GM19468 (cell line): ENCODE measurements around the gene EXOC2.
"Not testable (repeated sequence)": the region's sequence is repeated elsewhere in the genome, so short reads cannot be mapped to it uniquely, and the experiment has no call there.

Experiments
- ATAC-seq: cut with Tn5 transposase; IDR thresholded peaks from one replicate; pipeline ENCODE4 v1.9.1; 2021; ENCODE audit warnings: mild to moderate bottlenecking, moderate library complexity, moderate number of reproducible peaks; ENCODE audit not compliant: unreplicated experiment; ENCODE audit errors: extremely low read depth

Gene EXOC2

GRCh38 chr6:683742-684440 lies 9.0 kb downstream of the EXOC2 start:
- no peak for ATAC-seq

- ATAC-seq = no peak
These were observed 12.1 kb downstream of the EXOC2 start for GRCh38 chr6:680666-681340.

- no peak for ATAC-seq
These were observed 12.7 kb downstream of the EXOC2 start for GRCh38 chr6:680251-680650.

GRCh38 chr6:679282-679681 lies 13.7 kb downstream of the EXOC2 start:
- ATAC-seq = no peak

- no peak for ATAC-seq
These were observed 14.4 kb downstream of the EXOC2 start for GRCh38 chr6:678520-678919.

- no peak for ATAC-seq
These were observed 15.0 kb downstream of the EXOC2 start for GRCh38 chr6:677919-678318.

- no peak for ATAC-seq
These were observed 18.0 kb downstream of the EXOC2 start for GRCh38 chr6:674956-675355.

GRCh38 chr6:674406-674805 lies 18.5 kb downstream of the EXOC2 start:
- ATAC-seq = no peak

- ATAC-seq = no peak
These were observed 25.5 kb downstream of the EXOC2 start for GRCh38 chr6:667253-667927.

GRCh38 chr6:665403-666267 lies 27.3 kb downstream of the EXOC2 start:
- ATAC-seq = no peak

- ATAC-seq = not testable (repeated sequence)
These were observed 29.2 kb downstream of the EXOC2 start for GRCh38 chr6:663788-664187.

- no peak for ATAC-seq
These were observed 33.0 kb downstream of the EXOC2 start for GRCh38 chr6:659716-660581.

- no peak for ATAC-seq
These were observed 34.7 kb downstream of the EXOC2 start for GRCh38 chr6:658244-658643.

- ATAC-seq = no peak
These were observed 35.2 kb downstream of the EXOC2 start for GRCh38 chr6:657743-658142.

- ATAC-seq = no peak
These were observed 36.3 kb downstream of the EXOC2 start, which contains the start of gene HUS1B for GRCh38 chr6:656460-657252. Gene HUS1B (minus strand): TSS chr6:657100. CDS start chr6:656944, 156 bp downstream.

GRCh38 chr6:654136-654535 lies 38.8 kb downstream of the EXOC2 start:
- ATAC-seq = no peak

- no peak for ATAC-seq
These were observed 40.1 kb downstream of the EXOC2 start for GRCh38 chr6:652865-653264.

- no peak for ATAC-seq
These were observed 42.8 kb downstream of the EXOC2 start for GRCh38 chr6:650098-650497.

- no peak for ATAC-seq
These were observed 50.1 kb downstream of the EXOC2 start for GRCh38 chr6:642805-643204.
